HTR-8/SVneo (cell line): Measurements from ENCODE around the gene SCN2B.

Experiments used
- DNase-seq: peaks from one replicate; pipeline ENCODE4 v3.0.0; 2011; ENCODE audit warnings: low spot score, mixed read lengths; ENCODE audit not compliant: insufficient read length
- FAIRE-seq: peaks from 2 replicates; lab custom pipeline; 2011; peaks lifted over from hg19 to GRCh38; lab: Jason Lieb, UNC

Gene SCN2B

GRCh38 chr11:118138839-118139420, 37.5 kb downstream of the SCN2B start:
- no peak for DNase-seq
- no peak for FAIRE-seq

GRCh38 chr11:118136801-118137200, 39.6 kb downstream of the SCN2B start:
- DNase-seq (no peak), FAIRE-seq (no peak)

GRCh38 chr11:118136341-118136740, 40.1 kb downstream of the SCN2B start:
- FAIRE-seq (no peak), DNase-seq (no peak)

GRCh38 chr11:118135796-118136165, 40.7 kb downstream of the SCN2B start:
- DNase-seq (no peak), FAIRE-seq (no peak)

- FAIRE-seq = no peak
- DNase-seq = no peak
Measured at GRCh38 chr11:118135051-118135795, 41.2 kb downstream of the SCN2B start.

GRCh38 chr11:118133816-118134215, 42.6 kb downstream of the SCN2B start:
- no peak for FAIRE-seq
- no peak for DNase-seq

GRCh38 chr11:118132385-118133151, 43.9 kb downstream of the SCN2B start:
- FAIRE-seq = no peak
- no peak for DNase-seq

GRCh38 chr11:118129471-118130172, 46.8 kb downstream of the SCN2B start:
- FAIRE-seq (no peak), DNase-seq (no peak)

- no peak for DNase-seq
- no peak for FAIRE-seq
Measured at GRCh38 chr11:118128721-118129470, 47.5 kb downstream of the SCN2B start.

GRCh38 chr11:118128310-118128709, 48.1 kb downstream of the SCN2B start:
- DNase-seq (no peak), FAIRE-seq (no peak)

GRCh38 chr11:118126082-118126838, 50.2 kb downstream of the SCN2B start:
- DNase-seq (no peak), FAIRE-seq (no peak)

- no peak for FAIRE-seq
- no peak for DNase-seq
Measured at GRCh38 chr11:118124929-118125535, 51.4 kb downstream of the SCN2B start.

- DNase-seq (no peak), FAIRE-seq (no peak)
Measured at GRCh38 chr11:118120793-118121192, 55.6 kb downstream of the SCN2B start.

- FAIRE-seq (no peak), DNase-seq (no peak)
Measured at GRCh38 chr11:118117790-118118601, 58.4 kb downstream of the SCN2B start.

GRCh38 chr11:118115048-118115447, 61.4 kb downstream of the SCN2B start:
- no peak for DNase-seq
- no peak for FAIRE-seq

- FAIRE-seq = no peak
- no peak for DNase-seq
Measured at GRCh38 chr11:118114266-118114665, 62.2 kb downstream of the SCN2B start.

GRCh38 chr11:118112711-118113430, 63.6 kb downstream of the SCN2B start:
- FAIRE-seq (no peak), DNase-seq (no peak)
